K562 (cell line): Measurements from ENCODE around the gene ATP5MK. TPM values are rescaled to one million over a fixed set of nuclear protein-coding genes. Genes with fewer than 3 reads are reported as not detected.

Experiments used
- CREM ChIP-seq: IDR thresholded peaks from 2 replicates; pipeline ENCODE4 v1.6.1; 2014; ENCODE audit warnings: antibody characterized with exemption, low read depth
- FOXP1 ChIP-seq: sonication (generic); formaldehyde crosslinking; IDR thresholded peaks from 2 replicates; pipeline ENCODE4 v1.8.0; 2022; ENCODE audit warnings: mild to moderate bottlenecking, missing genetic modification reagents
- GATAD2B ChIP-seq: fragments of 450-650 bp; IDR thresholded peaks from 2 replicates; pipeline ENCODE4 v1.6.1; 2017; ENCODE audit warnings: mild to moderate bottlenecking, borderline replicate concordance
- HDAC3 ChIP-seq: fragments of 450-650 bp; IDR thresholded peaks from 2 replicates; pipeline ENCODE4 v1.6.1; 2018; ENCODE audit warnings: borderline replicate concordance, mild to moderate bottlenecking, moderate library complexity; ENCODE audit not compliant: partially characterized antibody
- HNRNPL ChIP-seq: fragments of 200-400 bp; formaldehyde crosslinking; IDR thresholded peaks from 2 replicates; pipeline ENCODE4 v1.6.1; 2017; ENCODE audit warnings: low read depth, mild to moderate bottlenecking, low read length
- L3MBTL2 ChIP-seq: fragments of 450-650 bp; IDR thresholded peaks from 2 replicates; pipeline ENCODE4 v1.6.1; 2016; ENCODE audit warnings: mild to moderate bottlenecking, moderate library complexity
- MTA2 ChIP-seq: fragments of 450-650 bp; IDR thresholded peaks from 2 replicates; pipeline ENCODE4 v1.6.1; 2016; ENCODE audit warnings: low read depth
- NFYB ChIP-seq: IDR thresholded peaks from 2 replicates; pipeline ENCODE4 v1.6.1; 2011; ENCODE audit warnings: mild to moderate bottlenecking, moderate library complexity; ENCODE audit not compliant: insufficient read length; ENCODE audit errors: extremely low read depth
- SMAD2 ChIP-seq: fragments of 150-350 bp; IDR thresholded peaks from 2 replicates; pipeline ENCODE4 v1.6.1; 2014; ENCODE audit warnings: low read depth, mild to moderate bottlenecking, low read length
- TRIM24 ChIP-seq, 2 experiments: fragments of 450-650 bp; IDR thresholded peaks; 2 replicates each; pipeline ENCODE4 v1.6.1; 2016
- ZFX ChIP-seq: sonication (generic); formaldehyde crosslinking; IDR thresholded peaks from 2 replicates; pipeline ENCODE4 v1.8.0; 2022; ENCODE audit warnings: mild to moderate bottlenecking, missing genetic modification reagents, moderate library complexity
- ZNF23 ChIP-seq: fragments of 250-450 bp; sonication (Bioruptor Pico); IDR thresholded peaks from 2 replicates; pipeline ENCODE4 v1.4.0; 2020; ENCODE audit warnings: mild to moderate bottlenecking
- ZNF551 ChIP-seq: fragments of 250-450 bp; sonication (Bioruptor Pico); IDR thresholded peaks from 2 replicates; pipeline ENCODE4 v1.5.0; 2021; ENCODE audit warnings: mild to moderate bottlenecking, moderate library complexity
- polyA plus RNA-seq, 8 experiments: library from polyadenylated mRNA; depleted of rRNA in 4 of 8; stranded (reverse) in 5 of 8; unstranded in 3 of 8; fragments of >200 nt; fragmentation: Nextera tagmentation in 2 of 8; fragmentation: Illumina TruSeq in 1 of 8; extraction: Ambion mirVana in 2 of 8; extraction: Trizol in 1 of 8; gene quantifications; 2 replicates each; pipeline versions ENCODE4 v1.2.1 to v1.2.3, GENCODE V29; 2011 to 2014; ENCODE audit warnings: inconsistent platforms in 1 of 8, missing spikeins in 1 of 8
- total RNA-seq, 7 experiments: library from RNA; depleted of rRNA in 6 of 7; stranded (reverse); fragments of >200 nt in 6 of 7; fragmentation: Illumina TruSeq in 2 of 7; extraction: Trizol in 2 of 7; gene quantifications; 2 replicates each; pipeline versions ENCODE4 v1.2.1 to v1.2.3, GENCODE V29; 2011 to 2021; ENCODE audit warnings: low replicate concordance in 1 of 7
- TF ChIP-seq, protein P1 (sequence below): fragments of 250-450 bp; sonication (Bioruptor Pico); IDR thresholded peaks from 2 replicates; pipeline ENCODE4 v1.5.0; 2021
- TF ChIP-seq, protein P2 (sequence below): fragments of 250-450 bp; sonication (Bioruptor Pico); IDR thresholded peaks from 2 replicates; pipeline ENCODE4 v1.8.0; 2021; ENCODE audit warnings: mild to moderate bottlenecking, moderate library complexity
- TF ChIP-seq, protein P3 (sequence below): fragments of 250-450 bp; sonication (Bioruptor Pico); IDR thresholded peaks from 2 replicates; pipeline ENCODE4 v1.8.0; 2022; ENCODE audit warnings: moderate library complexity, mild to moderate bottlenecking, inconsistent platforms
- TF ChIP-seq, protein P4 (sequence below): IDR thresholded peaks from 2 replicates; pipeline ENCODE4 v1.6.1; 2014; ENCODE audit warnings: antibody characterized with exemption
- TF ChIP-seq, protein P5 (sequence below): fragments of 200-800 bp; sonication (Bioruptor generic); IDR thresholded peaks from 2 replicates; pipeline ENCODE4 v1.6.1; 2017; ENCODE audit warnings: missing genetic modification characterization, missing compliant biosample characterization
- TF ChIP-seq, protein P6 (sequence below), 2 experiments: fragments of 150-350 bp in 1 of 2; IDR thresholded peaks; 2 replicates each; pipeline ENCODE4 v1.6.1; 2012 to 2016; ENCODE audit warnings: low read depth in 2 of 2, low read length in 2 of 2, mild to moderate bottlenecking in 1 of 2, moderate library complexity in 1 of 2

ATP5MK gene
- total and polyA plus RNA-seq, 9 of the 15 experiments (the other 6 are each of a cell fraction or from before 2014, with no cell fraction given): 182 to 1,810 (median 741) TPM

DNA sequence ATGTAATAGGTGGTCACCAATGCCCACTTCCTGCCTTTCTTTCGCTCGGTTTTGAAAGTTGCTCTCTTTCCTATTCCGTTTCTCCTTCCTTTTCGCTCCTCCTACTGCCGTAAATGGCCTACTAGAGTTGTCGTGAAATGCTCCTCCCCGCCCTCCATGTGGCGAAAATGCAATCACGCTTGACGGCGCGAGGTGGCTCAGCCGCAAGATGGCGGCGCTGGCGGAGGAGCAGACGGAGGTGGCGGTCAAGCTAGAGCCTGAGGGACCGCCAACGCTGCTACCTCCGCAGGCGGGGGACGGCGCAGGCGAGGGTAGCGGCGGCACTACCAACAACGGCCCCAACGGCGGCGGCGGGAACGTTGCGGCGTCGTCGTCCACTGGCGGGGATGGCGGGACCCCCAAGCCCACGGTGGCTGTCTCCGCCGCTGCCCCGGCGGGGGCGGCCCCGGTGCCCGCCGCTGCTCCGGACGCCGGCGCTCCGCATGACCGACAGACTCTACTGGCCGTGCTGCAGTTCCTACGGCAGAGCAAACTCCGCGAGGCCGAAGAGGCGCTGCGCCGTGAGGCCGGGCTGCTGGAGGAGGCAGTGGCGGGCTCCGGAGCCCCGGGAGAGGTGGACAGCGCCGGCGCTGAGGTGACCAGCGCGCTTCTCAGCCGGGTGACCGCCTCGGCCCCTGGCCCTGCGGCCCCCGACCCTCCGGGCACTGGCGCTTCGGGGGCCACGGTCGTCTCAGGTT, 28.3 kb downstream of the ATP5MK start, which contains the start of gene TAF5 (continued):
- TF ChIP-seq, protein P1, sequence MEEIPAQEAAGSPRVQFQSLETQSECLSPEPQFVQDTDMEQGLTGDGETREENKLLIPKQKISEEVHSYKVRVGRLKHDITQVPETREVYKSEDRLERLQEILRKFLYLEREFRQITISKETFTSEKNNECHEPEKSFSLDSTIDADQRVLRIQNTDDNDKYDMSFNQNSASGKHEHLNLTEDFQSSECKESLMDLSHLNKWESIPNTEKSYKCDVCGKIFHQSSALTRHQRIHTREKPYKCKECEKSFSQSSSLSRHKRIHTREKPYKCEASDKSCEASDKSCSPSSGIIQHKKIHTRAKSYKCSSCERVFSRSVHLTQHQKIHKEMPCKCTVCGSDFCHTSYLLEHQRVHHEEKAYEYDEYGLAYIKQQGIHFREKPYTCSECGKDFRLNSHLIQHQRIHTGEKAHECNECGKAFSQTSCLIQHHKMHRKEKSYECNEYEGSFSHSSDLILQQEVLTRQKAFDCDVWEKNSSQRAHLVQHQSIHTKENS: no peak
- no peak for TF ChIP-seq NFYB
- TF ChIP-seq GATAD2B: no peak
- peak; percentile 69 for TF ChIP-seq ZFX
- TF ChIP-seq TRIM24 (IDR thresholded peaks at IDR 0.05): no peak; a peak in 1 of 4 replicates
- TF ChIP-seq, protein P2, sequence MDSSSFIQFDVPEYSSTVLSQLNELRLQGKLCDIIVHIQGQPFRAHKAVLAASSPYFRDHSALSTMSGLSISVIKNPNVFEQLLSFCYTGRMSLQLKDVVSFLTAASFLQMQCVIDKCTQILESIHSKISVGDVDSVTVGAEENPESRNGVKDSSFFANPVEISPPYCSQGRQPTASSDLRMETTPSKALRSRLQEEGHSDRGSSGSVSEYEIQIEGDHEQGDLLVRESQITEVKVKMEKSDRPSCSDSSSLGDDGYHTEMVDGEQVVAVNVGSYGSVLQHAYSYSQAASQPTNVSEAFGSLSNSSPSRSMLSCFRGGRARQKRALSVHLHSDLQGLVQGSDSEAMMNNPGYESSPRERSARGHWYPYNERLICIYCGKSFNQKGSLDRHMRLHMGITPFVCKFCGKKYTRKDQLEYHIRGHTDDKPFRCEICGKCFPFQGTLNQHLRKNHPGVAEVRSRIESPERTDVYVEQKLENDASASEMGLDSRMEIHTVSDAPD (CRISPR knock-in tag): no peak
- TF ChIP-seq, protein P3, sequence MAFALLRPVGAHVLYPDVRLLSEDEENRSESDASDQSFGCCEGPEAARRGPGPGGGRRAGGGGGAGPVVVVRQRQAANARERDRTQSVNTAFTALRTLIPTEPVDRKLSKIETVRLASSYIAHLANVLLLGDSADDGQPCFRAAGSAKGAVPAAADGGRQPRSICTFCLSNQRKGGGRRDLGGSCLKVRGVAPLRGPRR: no peak
- no peak for TF ChIP-seq HNRNPL
- no peak for TF ChIP-seq MTA2
- TF ChIP-seq, protein P4, sequence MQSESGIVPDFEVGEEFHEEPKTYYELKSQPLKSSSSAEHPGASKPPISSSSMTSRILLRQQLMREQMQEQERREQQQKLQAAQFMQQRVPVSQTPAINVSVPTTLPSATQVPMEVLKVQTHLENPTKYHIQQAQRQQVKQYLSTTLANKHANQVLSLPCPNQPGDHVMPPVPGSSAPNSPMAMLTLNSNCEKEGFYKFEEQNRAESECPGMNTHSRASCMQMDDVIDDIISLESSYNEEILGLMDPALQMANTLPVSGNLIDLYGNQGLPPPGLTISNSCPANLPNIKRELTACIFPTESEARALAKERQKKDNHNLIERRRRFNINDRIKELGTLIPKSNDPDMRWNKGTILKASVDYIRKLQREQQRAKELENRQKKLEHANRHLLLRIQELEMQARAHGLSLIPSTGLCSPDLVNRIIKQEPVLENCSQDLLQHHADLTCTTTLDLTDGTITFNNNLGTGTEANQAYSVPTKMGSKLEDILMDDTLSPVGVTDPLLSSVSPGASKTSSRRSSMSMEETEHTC: no peak
- no peak for TF ChIP-seq SMAD2
- peak; percentile 61; the same call in 1 of the 2 replicates for TF ChIP-seq FOXP1 (CRISPR knock-in tag)
- TF ChIP-seq, protein P5, sequence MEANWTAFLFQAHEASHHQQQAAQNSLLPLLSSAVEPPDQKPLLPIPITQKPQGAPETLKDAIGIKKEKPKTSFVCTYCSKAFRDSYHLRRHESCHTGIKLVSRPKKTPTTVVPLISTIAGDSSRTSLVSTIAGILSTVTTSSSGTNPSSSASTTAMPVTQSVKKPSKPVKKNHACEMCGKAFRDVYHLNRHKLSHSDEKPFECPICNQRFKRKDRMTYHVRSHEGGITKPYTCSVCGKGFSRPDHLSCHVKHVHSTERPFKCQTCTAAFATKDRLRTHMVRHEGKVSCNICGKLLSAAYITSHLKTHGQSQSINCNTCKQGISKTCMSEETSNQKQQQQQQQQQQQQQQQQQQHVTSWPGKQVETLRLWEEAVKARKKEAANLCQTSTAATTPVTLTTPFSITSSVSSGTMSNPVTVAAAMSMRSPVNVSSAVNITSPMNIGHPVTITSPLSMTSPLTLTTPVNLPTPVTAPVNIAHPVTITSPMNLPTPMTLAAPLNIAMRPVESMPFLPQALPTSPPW (CRISPR knock-in tag): no peak
- TF ChIP-seq CREM: peak; percentile 80
- no peak for TF ChIP-seq ZNF23 (CRISPR knock-in tag)
- TF ChIP-seq ZNF551: no peak
- TF ChIP-seq, protein P6, sequence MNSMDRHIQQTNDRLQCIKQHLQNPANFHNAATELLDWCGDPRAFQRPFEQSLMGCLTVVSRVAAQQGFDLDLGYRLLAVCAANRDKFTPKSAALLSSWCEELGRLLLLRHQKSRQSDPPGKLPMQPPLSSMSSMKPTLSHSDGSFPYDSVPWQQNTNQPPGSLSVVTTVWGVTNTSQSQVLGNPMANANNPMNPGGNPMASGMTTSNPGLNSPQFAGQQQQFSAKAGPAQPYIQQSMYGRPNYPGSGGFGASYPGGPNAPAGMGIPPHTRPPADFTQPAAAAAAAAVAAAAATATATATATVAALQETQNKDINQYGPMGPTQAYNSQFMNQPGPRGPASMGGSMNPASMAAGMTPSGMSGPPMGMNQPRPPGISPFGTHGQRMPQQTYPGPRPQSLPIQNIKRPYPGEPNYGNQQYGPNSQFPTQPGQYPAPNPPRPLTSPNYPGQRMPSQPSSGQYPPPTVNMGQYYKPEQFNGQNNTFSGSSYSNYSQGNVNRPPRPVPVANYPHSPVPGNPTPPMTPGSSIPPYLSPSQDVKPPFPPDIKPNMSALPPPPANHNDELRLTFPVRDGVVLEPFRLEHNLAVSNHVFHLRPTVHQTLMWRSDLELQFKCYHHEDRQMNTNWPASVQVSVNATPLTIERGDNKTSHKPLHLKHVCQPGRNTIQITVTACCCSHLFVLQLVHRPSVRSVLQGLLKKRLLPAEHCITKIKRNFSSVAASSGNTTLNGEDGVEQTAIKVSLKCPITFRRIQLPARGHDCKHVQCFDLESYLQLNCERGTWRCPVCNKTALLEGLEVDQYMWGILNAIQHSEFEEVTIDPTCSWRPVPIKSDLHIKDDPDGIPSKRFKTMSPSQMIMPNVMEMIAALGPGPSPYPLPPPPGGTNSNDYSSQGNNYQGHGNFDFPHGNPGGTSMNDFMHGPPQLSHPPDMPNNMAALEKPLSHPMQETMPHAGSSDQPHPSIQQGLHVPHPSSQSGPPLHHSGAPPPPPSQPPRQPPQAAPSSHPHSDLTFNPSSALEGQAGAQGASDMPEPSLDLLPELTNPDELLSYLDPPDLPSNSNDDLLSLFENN (IDR thresholded peaks at IDR 0.05; ENCODE audit: low read depth in 2 of 2, low read length in 2 of 2): 0 out of 4 replicates have a peak, but pooled peaks of 1 of the 2 experiments have one; percentile 35
- TF ChIP-seq HDAC3: no peak
- TF ChIP-seq L3MBTL2: no peak
